ENCODE data around the gene DMBT1.

Gene DMBT1

DNA sequence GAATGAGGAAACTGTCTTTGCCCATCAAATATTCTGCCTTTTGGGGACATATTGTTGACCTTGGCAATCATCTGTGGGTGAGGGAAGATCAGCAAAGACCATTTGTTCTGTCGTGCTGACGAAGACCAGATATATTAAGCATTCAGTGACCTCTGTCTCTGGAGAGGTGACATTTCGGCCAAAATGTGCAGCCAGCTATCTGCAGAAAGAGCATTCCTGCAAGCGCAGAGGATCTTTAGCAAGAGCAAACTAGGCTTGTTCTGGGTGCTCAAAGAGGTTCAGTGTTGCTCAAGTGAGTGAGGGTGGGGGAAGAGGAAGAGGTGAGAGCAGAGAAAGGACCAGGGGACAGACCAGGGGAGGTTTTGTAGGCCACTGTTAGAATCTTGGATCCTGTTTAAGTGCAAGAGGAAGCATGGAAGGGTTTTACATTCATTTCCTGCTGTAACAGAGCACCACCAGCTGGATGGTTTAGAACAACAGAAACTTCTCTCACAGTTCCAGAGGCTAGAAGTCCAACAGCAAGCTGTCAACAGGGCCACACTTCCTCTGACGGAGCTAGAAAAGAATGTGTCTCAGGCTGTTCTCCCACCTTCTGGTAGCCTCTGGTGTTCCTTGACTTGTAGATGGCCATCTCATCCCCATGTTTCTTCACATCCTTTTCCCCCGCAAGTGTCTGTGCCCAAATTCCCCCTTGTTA is 127.9 kb downstream of the DMBT1 start:
- in situ Hi-C loops (cut with HindIII; ENCODE audit: low pct_ligation_motif_present, low pct_unique_long_range_greater_than_20kb, low sequenced_read_pairs) = no loop called here

DNA sequence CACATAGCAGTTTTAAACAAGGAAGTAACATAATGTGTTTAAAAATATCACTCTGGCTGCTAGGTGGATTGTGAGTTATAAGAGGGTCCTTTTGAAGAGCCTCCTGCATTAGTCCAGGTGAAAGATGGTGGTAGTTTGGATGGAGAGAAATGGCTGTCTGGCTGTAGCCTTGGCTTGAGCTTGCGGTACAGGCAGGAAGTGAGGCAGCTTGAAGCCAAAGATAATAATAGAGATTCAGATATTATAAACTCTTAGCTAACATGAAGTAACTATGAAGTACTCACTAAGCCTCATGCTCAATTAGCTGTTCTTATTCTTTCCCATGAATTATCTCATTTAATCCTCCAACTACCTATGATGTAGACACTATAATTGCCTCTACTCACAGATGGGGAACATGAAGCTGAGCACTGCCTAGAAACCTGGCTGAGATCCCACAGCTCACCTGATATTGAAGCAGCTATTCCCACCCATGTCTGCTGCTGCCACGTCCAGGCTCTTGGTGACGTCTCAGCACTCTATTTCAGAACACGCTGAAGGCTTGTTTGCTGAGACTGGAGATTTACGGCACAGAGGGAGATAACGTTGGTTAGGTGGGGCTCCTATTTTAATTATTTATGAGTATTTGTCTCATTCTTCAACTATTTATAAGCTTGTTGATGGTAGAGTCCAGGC is 128.7 kb downstream of the DMBT1 start:
- in situ Hi-C loops (cut with HindIII; ENCODE audit: low pct_ligation_motif_present, low pct_unique_long_range_greater_than_20kb, low sequenced_read_pairs) = no loop called here

More for the DNA sequence above, 127.9 kb downstream of the DMBT1 start:
- DNase-seq = no peak

DNA sequence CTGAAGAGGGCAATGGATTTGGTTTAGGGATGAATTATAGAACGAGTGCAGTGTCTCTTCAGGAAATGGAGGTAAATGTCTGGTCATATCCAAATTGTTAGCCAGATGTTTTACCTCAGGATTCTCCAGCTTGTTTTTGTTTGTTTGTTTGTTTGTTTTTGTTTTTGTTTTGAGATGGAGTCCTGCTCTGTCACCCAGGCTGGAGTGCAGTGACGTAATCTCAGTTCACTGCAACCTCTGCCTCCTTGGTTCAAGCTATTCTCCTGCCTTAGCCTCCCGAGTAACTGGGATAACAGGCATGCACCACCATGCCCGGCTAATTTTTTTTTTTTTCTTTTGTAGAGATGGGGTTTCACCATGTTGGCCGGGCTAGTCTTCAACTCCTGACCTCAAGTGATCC is 132.2 kb downstream of the DMBT1 start:
- in situ Hi-C loops (cut with HindIII; ENCODE audit: low pct_ligation_motif_present, low pct_unique_long_range_greater_than_20kb, low sequenced_read_pairs) = no loop called here

More for the DNA sequence above, 128.7 kb downstream of the DMBT1 start:
- DNase-seq = no peak

More for the DNA sequence above, 132.2 kb downstream of the DMBT1 start:
- DNase-seq = no peak

Data from ACHN (cell line).